ENCODE measurements around the gene PPFIBP1.

The PPFIBP1 gene

DNA sequence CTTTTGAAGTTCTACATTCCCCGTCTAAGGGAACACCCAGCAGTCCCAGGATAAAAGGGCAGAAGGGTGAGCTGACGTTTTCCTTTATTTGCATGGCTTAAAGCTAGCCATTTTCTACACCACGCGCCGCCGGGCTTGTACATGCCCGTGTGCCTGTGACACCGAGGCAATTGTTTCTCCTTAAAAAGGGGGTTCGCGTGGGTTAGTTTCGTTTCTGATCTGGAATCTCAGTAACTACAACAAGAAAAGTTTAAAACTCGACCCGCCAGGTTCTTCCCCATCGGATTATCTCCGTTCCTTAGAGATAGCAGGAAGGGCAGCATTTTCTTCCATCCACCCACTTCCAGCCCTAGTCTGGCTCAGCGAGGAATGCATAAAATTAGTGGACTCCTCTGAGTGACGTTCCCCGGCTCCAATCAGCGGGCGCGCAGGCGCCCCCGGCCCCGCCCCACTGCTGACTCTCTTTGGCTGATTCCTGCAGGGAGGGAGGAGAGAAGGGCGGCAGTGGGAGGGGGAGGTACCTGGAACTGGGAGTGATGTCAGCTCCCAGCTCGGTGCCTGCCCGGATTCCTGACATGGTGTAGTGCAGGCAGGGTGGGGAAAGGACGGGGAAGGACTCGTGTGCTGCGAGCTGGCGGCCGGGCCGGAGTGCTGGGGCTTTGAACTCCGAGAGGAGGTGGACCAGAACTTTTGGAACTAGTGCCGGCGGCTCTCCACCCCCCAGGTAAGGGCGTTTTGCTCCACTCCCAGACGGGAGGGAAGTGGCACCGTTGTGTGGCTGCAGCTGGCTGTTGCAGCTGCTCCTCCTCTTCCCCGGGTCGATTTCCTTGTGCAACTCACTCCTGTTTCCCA is at the start of gene PPFIBP1:
TSS of gene PPFIBP1 (plus strand) at position 565 of the 852 bp plus-strand sequence. CDS start 109,191 bp downstream, outside the sequence.
- DNase-seq (ENCODE audit: low read depth, low spot score), result peak; percentile 99
- TF ChIP-seq, protein P1, sequence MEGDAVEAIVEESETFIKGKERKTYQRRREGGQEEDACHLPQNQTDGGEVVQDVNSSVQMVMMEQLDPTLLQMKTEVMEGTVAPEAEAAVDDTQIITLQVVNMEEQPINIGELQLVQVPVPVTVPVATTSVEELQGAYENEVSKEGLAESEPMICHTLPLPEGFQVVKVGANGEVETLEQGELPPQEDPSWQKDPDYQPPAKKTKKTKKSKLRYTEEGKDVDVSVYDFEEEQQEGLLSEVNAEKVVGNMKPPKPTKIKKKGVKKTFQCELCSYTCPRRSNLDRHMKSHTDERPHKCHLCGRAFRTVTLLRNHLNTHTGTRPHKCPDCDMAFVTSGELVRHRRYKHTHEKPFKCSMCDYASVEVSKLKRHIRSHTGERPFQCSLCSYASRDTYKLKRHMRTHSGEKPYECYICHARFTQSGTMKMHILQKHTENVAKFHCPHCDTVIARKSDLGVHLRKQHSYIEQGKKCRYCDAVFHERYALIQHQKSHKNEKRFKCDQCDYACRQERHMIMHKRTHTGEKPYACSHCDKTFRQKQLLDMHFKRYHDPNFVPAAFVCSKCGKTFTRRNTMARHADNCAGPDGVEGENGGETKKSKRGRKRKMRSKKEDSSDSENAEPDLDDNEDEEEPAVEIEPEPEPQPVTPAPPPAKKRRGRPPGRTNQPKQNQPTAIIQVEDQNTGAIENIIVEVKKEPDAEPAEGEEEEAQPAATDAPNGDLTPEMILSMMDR (IDR thresholded peaks at IDR 0.05; ENCODE audit: low read depth, low read length), result peak; percentile 38
- peak within 1 kb of the TSS; percentile 87 for H3K4me3 ChIP-seq (ENCODE audit: low read depth, low read length)
- in situ Hi-C loops (cut with HindIII; ENCODE audit: low sequenced_read_pairs), result no loop called here

DNA sequence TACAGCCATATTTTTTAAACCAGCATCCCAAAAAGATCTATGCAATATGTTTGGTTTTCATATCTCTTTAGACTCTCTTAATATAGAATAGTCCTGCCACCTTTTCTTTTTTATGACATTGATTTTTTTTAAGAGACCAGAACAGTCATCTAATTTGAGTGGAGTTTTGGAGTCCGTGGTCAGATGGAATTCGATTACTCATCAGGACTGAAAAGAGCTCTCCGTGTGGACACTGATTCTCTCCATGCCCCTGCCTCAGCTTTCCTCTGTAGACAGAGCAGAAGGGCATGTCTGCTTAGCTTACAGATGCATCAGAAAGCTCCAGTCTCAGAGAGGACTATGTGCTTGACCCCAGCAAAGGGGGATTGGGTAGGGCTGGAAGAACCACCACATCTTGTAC is 49.7 kb upstream of the PPFIBP1 start:
- in situ Hi-C loops (cut with HindIII; ENCODE audit: low sequenced_read_pairs), result no loop called here
- DNase-seq (ENCODE audit: low read depth, low spot score), result peak; percentile 87

DNA sequence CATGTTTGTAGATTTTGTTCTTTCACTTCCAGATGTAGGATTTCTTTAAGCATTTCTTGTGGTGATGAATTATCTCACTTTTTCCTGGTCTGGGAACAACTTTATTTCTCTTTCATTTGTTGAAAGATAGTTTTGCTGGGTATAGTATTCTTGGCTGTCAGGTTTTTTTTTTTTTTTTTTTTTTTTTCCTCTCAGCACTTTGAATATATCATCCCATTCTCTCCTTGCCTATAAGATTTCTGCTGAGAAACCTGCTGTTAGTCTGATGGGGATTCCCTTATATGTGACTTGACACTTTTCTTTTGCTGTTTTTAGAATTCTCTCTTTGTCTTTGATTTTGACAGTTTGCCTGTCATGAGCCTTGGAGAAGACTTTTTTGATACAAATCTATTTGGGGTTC is 47.0 kb upstream of the PPFIBP1 start:
- DNase-seq (ENCODE audit: low read depth, low spot score), result no peak
- TF ChIP-seq, protein P1 (IDR thresholded peaks at IDR 0.05; ENCODE audit: low read depth, low read length), result no peak
- H3K4me3 ChIP-seq (ENCODE audit: low read depth, low read length), result no peak overlapping the region
- in situ Hi-C loops (cut with HindIII; ENCODE audit: low sequenced_read_pairs), result no loop called here

More for the DNA sequence above, 49.7 kb upstream of the PPFIBP1 start:
- no peak overlapping the region for H3K4me3 ChIP-seq (ENCODE audit: low read depth, low read length)
- TF ChIP-seq, protein P1 (IDR thresholded peaks at IDR 0.05; ENCODE audit: low read depth, low read length), result no peak

DNA sequence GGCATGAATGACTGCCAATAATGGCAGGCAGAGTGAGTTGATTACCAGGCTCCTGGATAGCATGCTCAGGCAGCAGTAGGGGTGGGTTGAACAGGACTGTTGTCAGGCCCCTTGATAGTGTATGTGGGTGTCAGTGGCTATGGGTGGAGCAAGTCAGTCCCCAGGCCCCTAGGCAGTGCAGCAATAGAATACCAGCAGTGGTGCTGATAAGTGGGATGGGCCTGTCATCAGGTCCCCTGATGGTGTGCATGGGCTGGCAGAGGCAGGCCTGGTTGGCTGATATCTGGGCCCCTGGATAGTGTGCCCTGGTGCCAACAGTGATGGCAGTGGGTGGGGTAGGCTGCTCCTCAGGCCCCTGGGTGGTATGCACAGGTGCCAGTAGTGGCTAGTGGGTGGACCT is 45.1 kb upstream of the PPFIBP1 start:
- no peak for DNase-seq (ENCODE audit: low read depth, low spot score)
- H3K4me3 ChIP-seq (ENCODE audit: low read depth, low read length), result no peak overlapping the region
- in situ Hi-C loops (cut with HindIII; ENCODE audit: low sequenced_read_pairs), result no loop called here
- TF ChIP-seq, protein P1 (IDR thresholded peaks at IDR 0.05; ENCODE audit: low read depth, low read length), result no peak

DNA sequence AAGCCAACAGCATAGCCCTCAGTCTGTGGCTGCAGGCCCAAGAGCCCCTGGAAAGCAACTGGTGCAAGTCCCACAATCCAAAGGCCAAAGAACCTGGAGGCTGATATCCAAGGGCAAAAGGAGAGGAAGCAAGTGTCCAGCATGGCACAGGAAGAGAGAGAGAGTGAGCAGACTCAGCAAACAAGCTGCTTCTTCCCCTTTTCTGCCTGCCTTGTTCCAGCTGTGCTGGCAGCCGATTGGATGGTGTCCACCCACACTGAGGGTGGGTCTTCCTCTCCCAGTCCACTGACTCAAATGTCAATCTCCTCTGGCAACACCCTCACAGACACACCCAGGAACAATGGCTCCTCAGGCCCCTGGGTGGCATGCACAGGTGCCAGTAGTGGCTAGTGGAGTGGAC is 44.0 kb upstream of the PPFIBP1 start:
- DNase-seq (ENCODE audit: low read depth, low spot score), result no peak
- H3K4me3 ChIP-seq (ENCODE audit: low read depth, low read length), result no peak overlapping the region
- in situ Hi-C loops (cut with HindIII; ENCODE audit: low sequenced_read_pairs), result no loop called here
- TF ChIP-seq, protein P1 (IDR thresholded peaks at IDR 0.05; ENCODE audit: low read depth, low read length), result no peak

DNA sequence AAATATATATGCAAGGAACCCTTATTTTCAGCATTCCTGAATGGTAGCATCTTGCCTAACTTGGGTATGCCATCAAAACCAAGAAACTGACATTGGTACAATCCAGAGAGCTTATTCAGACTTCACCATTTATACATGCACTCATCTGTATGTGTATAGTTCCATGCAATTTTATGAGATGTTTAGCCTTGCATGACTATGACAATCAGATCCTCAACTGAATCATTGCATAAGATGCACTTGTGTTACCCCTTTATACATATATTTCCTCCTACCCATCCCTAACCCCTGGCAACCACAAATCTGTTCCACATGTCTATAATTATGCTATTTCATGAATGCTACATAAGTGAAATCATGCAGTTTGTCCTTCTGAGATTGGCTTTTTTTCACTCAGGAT is 37.0 kb upstream of the PPFIBP1 start:
- TF ChIP-seq, protein P1 (IDR thresholded peaks at IDR 0.05; ENCODE audit: low read depth, low read length), result no peak
- H3K4me3 ChIP-seq (ENCODE audit: low read depth, low read length), result no peak overlapping the region
- in situ Hi-C loops (cut with HindIII; ENCODE audit: low sequenced_read_pairs), result no loop called here
- no peak for DNase-seq (ENCODE audit: low read depth, low spot score)
